ENCODE data around the gene DMWD.
A peak's percentile ranks its signal among the peaks of the same experiment; 100 is the strongest.

DNA sequence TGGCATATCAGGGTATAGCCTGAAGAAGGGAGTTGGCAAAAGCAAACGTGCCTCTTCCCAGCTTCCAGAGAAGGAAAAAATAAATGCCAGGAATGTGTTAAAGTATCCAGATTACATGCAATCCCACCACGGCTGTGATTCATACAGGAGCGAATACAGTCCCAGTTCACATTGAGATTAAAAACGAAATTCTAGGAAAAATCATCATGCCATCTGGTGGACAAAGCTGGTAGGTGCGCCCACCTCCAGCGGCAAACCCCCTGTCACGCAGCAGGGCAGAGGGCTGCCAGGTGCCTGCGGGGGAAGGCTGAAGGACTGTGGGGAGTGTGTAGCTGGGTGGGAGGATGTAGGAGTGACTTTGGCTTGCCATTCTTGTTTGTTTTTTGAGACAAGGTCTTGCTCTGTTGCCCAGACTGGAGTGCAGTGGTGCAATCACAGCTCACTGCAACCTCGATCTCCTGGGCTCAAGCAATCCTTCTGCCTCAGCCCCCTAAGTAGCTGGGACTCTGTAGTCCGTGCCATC is 6.4 kb upstream of the DMWD start:
- TF ChIP-seq, protein P1, sequence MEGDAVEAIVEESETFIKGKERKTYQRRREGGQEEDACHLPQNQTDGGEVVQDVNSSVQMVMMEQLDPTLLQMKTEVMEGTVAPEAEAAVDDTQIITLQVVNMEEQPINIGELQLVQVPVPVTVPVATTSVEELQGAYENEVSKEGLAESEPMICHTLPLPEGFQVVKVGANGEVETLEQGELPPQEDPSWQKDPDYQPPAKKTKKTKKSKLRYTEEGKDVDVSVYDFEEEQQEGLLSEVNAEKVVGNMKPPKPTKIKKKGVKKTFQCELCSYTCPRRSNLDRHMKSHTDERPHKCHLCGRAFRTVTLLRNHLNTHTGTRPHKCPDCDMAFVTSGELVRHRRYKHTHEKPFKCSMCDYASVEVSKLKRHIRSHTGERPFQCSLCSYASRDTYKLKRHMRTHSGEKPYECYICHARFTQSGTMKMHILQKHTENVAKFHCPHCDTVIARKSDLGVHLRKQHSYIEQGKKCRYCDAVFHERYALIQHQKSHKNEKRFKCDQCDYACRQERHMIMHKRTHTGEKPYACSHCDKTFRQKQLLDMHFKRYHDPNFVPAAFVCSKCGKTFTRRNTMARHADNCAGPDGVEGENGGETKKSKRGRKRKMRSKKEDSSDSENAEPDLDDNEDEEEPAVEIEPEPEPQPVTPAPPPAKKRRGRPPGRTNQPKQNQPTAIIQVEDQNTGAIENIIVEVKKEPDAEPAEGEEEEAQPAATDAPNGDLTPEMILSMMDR (optimal IDR thresholded peaks at IDR 0.05 in 1 of 3, IDR thresholded peaks at IDR 0.05 in 1 of 3, conservative IDR thresholded peaks at IDR 0.05 in 1 of 3; ENCODE audit: extremely low read depth in 1 of 3, insufficient read depth in 2 of 3, low read length in 3 of 3): peak; percentile 78 to 89 (median 85)
- TF ChIP-seq EZH2 (IDR thresholded peaks at IDR 0.05; ENCODE audit: low read length): no peak
